GM18520 (cell line): ENCODE results near the gene NDUFB3.
A peak's percentile ranks its signal among the peaks of the same experiment; 100 is the strongest.
"Not testable (repeated sequence)": the region's sequence is repeated elsewhere in the genome, so short reads cannot be mapped to it uniquely, and the experiment has no call there.

Experiments
- ATAC-seq: cut with Tn5 transposase; IDR thresholded peaks from one replicate; pipeline ENCODE4 v1.9.1; 2021; ENCODE audit not compliant: unreplicated experiment

NDUFB3 gene

GRCh38 chr2:201090574-201090973 is 18.8 kb downstream of the NDUFB3 start:
- no peak for ATAC-seq

GRCh38 chr2:201093573-201093972 is 21.8 kb downstream of the NDUFB3 start:
- no peak for ATAC-seq

- ATAC-seq, result no peak
Measured at GRCh38 chr2:201100497-201100896, 28.7 kb downstream of the NDUFB3 start.

GRCh38 chr2:201105759-201106158 is 34.0 kb downstream of the NDUFB3 start:
- no peak for ATAC-seq

- ATAC-seq, result no peak
Measured at GRCh38 chr2:201107624-201108023, 35.8 kb downstream of the NDUFB3 start.

GRCh38 chr2:201108341-201108740 is 36.5 kb downstream of the NDUFB3 start:
- no peak for ATAC-seq

- ATAC-seq, result no peak
Measured at GRCh38 chr2:201109186-201109585, 37.4 kb downstream of the NDUFB3 start.

- no peak for ATAC-seq
Measured at GRCh38 chr2:201110615-201111014, 38.8 kb downstream of the NDUFB3 start.

- ATAC-seq, result no peak
Measured at GRCh38 chr2:201111096-201111495, 39.3 kb downstream of the NDUFB3 start.

- no peak for ATAC-seq
Measured at GRCh38 chr2:201114350-201114749, 42.5 kb downstream of the NDUFB3 start.

- ATAC-seq, result no peak
Measured at GRCh38 chr2:201114846-201115245, 43.0 kb downstream of the NDUFB3 start.

- ATAC-seq, result peak; percentile 20
Measured at GRCh38 chr2:201116115-201116958, 44.5 kb downstream of the NDUFB3 start, which contains the start of gene CFLAR. Gene CFLAR (plus strand): TSS chr2:201116164. CDS start chr2:201129866, 13,702 bp downstream.

- ATAC-seq, result peak; percentile 22
Measured at GRCh38 chr2:201116959-201117734, 45.3 kb downstream of the NDUFB3 start.

- not testable (repeated sequence) for ATAC-seq
Measured at GRCh38 chr2:201117735-201118094, 45.9 kb downstream of the NDUFB3 start.

GRCh38 chr2:201118121-201118960 is 46.5 kb downstream of the NDUFB3 start:
- peak; percentile 21 for ATAC-seq

GRCh38 chr2:201118961-201119854 is 47.4 kb downstream of the NDUFB3 start:
- no peak for ATAC-seq

GRCh38 chr2:201122276-201122675 is 50.5 kb downstream of the NDUFB3 start:
- no peak for ATAC-seq

GRCh38 chr2:201126308-201127151 is 54.7 kb downstream of the NDUFB3 start:
- ATAC-seq, result peak; percentile 21

GRCh38 chr2:201127152-201127511 is 55.3 kb downstream of the NDUFB3 start:
- ATAC-seq, result no peak
